Gastrocnemius medialis (tissue), 4 donors: Measurements from ENCODE around the gene TMPRSS13. TPM values are rescaled to one million over a fixed set of nuclear protein-coding genes. Genes with fewer than 3 reads are reported as not detected.

Experiments
- ATAC-seq, 2 donors: fragments of 150-250 bp; one replicate each; pipeline ENCODE4 v1.9.1; 2016
- DNase-seq, 2 donors: peaks; one replicate each; pipeline ENCODE4 v3.0.0-alpha.2; 2019
- H3K27ac ChIP-seq, 4 donors: fragments of 200-600 bp; sonication (generic); 1 replicate in 1 of 4; 2 replicates in 3 of 4; pipeline ENCODE4 v1.5.1; 2016 to 2018; ENCODE audit warnings: mild to moderate bottlenecking in 2 of 4, moderate library complexity in 1 of 4
- H3K27me3 ChIP-seq, 3 donors: fragments of 200-600 bp; sonication (generic) in 2 of 3; 1 replicate in 1 of 3; 2 replicates in 2 of 3; pipeline versions ENCODE4 v1.5.1 to v1.6.0; 2016 to 2019; ENCODE audit warnings: mild to moderate bottlenecking in 1 of 3, moderate library complexity in 1 of 3
- H3K36me3 ChIP-seq, 2 donors: fragments of 200-600 bp; sonication (generic) in 1 of 2; one replicate each; pipeline ENCODE4 v1.5.1; 2017 to 2018
- H3K4me1 ChIP-seq, 2 donors: fragments of 200-600 bp; sonication (generic) in 1 of 2; one replicate each; pipeline ENCODE4 v1.5.1; 2016 to 2017; ENCODE audit warnings: mild to moderate bottlenecking in 2 of 2
- H3K4me3 ChIP-seq, 4 donors: fragments of 200-600 bp; sonication (generic) in 3 of 4; 1 replicate in 1 of 4; 2 replicates in 3 of 4; pipeline ENCODE4 v1.5.1; 2016 to 2019; ENCODE audit warnings: mild to moderate bottlenecking in 2 of 4
- H3K9me3 ChIP-seq, 3 donors: fragments of 200-600 bp; sonication (generic) in 2 of 3; 1 replicate in 1 of 3; 2 replicates in 2 of 3; pipeline ENCODE4 v1.5.1; 2016 to 2019
- CTCF ChIP-seq, 5 experiments: fragments of 450-650 bp in 3 of 5; fragments of 200-600 bp in 2 of 5; sonication (generic) in 2 of 5; IDR thresholded peaks in 4 of 5; conservative IDR thresholded peaks in 1 of 5; 1 replicate in 4 of 5; 2 replicates in 1 of 5; pipeline ENCODE4 v1.5.1; 2016 to 2019; ENCODE audit warnings: antibody characterized with exemption in 5 of 5, mild to moderate bottlenecking in 3 of 5, moderate library complexity in 3 of 5
- POLR2A ChIP-seq, 2 donors: fragments of 450-650 bp; IDR thresholded peaks; one replicate each; pipeline ENCODE4 v1.6.1; 2017; ENCODE audit warnings: antibody characterized with exemption in 2 of 2, mild to moderate bottlenecking in 2 of 2, moderate library complexity in 2 of 2
- in situ Hi-C, 4 donors: fragments of 200-750 bp; cut with MboI; loops; one replicate each; pipeline versions ENCODE4 v1.15.0 to v1.8.0; 2017; ENCODE audit warnings: low sequenced_read_pairs in 4 of 4
- intact Hi-C: fragments of 100-400 bp; cut with DNase I; formaldehyde crosslinking; loops from one replicate; pipeline ENCODE4 v1.15.1; 2023; ENCODE audit warnings: low total_unique reads
- total RNA-seq, 4 donors: library from RNA; depleted of rRNA; stranded (reverse); fragments of >200 nt; gene quantifications; one replicate each; pipeline versions ENCODE4 v1.1.0 to v1.2.3, GENCODE V29; 2016

TMPRSS13 gene
- total RNA-seq, 4 donors from 2014 or later, result not detected

- ATAC-seq, result no peak
- in situ Hi-C loops (no loop called here), intact Hi-C loops (no loop called here)
- Histone ChIP-seq H3K4me3 (no peak overlapping the region), H3K36me3 (no peaks in the 10 kb centered on the region), H3K27me3 (no peaks in the 10 kb centered on the region), H3K9me3 (no peaks in the 10 kb centered on the region), H3K27ac (no peak overlapping the region), H3K4me1 (no peaks in the 10 kb centered on the region)
- no peak for DNase-seq
- TF ChIP-seq CTCF (IDR thresholded peaks at IDR 0.05 in 4 of 5, conservative IDR thresholded peaks at IDR 0.05 in 1 of 5) (no peak), POLR2A (IDR thresholded peaks at IDR 0.05) (no peak)
Measured at GRCh38 chr11:117903505-117904382, 25.5 kb downstream of the TMPRSS13 start.

- intact Hi-C loops, result no loop called here
- Histone ChIP-seq H3K27me3 (no peaks in the 10 kb centered on the region), H3K4me3 (no peak overlapping the region), H3K9me3 (no peaks in the 10 kb centered on the region), H3K36me3 (no peaks in the 10 kb centered on the region), H3K27ac (no peak overlapping the region), H3K4me1 (no peaks in the 10 kb centered on the region)
- in situ Hi-C loops, result no loop called here
- ATAC-seq, result no peak
- no peak for TF ChIP-seq CTCF (IDR thresholded peaks at IDR 0.05 in 4 of 5, conservative IDR thresholded peaks at IDR 0.05 in 1 of 5)
- TF ChIP-seq POLR2A (IDR thresholded peaks at IDR 0.05), result no peak
- DNase-seq, result no peak
Measured at GRCh38 chr11:117902001-117902845, 27.0 kb downstream of the TMPRSS13 start.

- no peak for DNase-seq
- Histone ChIP-seq H3K4me3 (no peak overlapping the region), H3K36me3 (no peaks in the 10 kb centered on the region), H3K27ac (no peak overlapping the region), H3K4me1 (no peaks in the 10 kb centered on the region), H3K27me3 (no peaks in the 10 kb centered on the region), H3K9me3 (no peaks in the 10 kb centered on the region)
- intact Hi-C loops (no loop called here), in situ Hi-C loops (no loop called here)
- TF ChIP-seq CTCF (IDR thresholded peaks at IDR 0.05 in 4 of 5, conservative IDR thresholded peaks at IDR 0.05 in 1 of 5) (no peak), POLR2A (IDR thresholded peaks at IDR 0.05) (no peak)
- ATAC-seq, result no peak
Measured at GRCh38 chr11:117901601-117902000, 27.6 kb downstream of the TMPRSS13 start.

- Histone ChIP-seq H3K4me1 (no peaks in the 10 kb centered on the region), H3K4me3 (no peak overlapping the region), H3K36me3 (no peaks in the 10 kb centered on the region), H3K27me3 (no peaks in the 10 kb centered on the region), H3K9me3 (no peaks in the 10 kb centered on the region), H3K27ac (no peak overlapping the region)
- intact Hi-C loops, result no loop called here
- DNase-seq, result no peak
- no peak for TF ChIP-seq CTCF (IDR thresholded peaks at IDR 0.05 in 4 of 5, conservative IDR thresholded peaks at IDR 0.05 in 1 of 5)
- ATAC-seq, result no peak
- in situ Hi-C loops, result no loop called here
Measured at GRCh38 chr11:117900720-117901440, 28.3 kb downstream of the TMPRSS13 start.
